A549 treated with ZK216348 at 1 μM for 4 hours (cell line): Measurements from ENCODE around the gene ZNF805. TPM values are rescaled to one million over a fixed set of nuclear protein-coding genes. Genes with fewer than 3 reads are reported as not detected.

Source experiments
- total RNA-seq: library from RNA; stranded (reverse); fragments of 200-300 nt; extraction: Qiagen RNA extraction; gene quantifications from 5 replicates; pipeline ENCODE4 v1.2.3, GENCODE V29; 2022; ENCODE audit warnings: low read depth

ZNF805 gene
- 1.1 to 2.6 TPM (median 2.1 TPM) in 5 replicates for total RNA-seq

GRCh38 chr19:57240311-57241090 lies at the start of gene ZNF805:
Gene ZNF805, plus strand, starts transcription at chr19:57240632. Its CDS starts 260 bp downstream, at chr19:57240892.

GRCh38 chr19:57191141-57192076 lies 49.0 kb upstream of the ZNF805 start, which contains the start of gene ZNF264:
Gene ZNF264, plus strand, starts transcription at chr19:57191500. Its CDS starts 414 bp downstream, at chr19:57191914.

GRCh38 chr19:57280165-57280961 lies 39.9 kb downstream of the ZNF805 start, which contains the start of gene ZNF460:
Gene ZNF460, plus strand, starts transcription at chr19:57280485. Its CDS starts 322 bp downstream, at chr19:57280807.

Other genes with a start within 250 kb of the ZNF805 start
- not detected in 5 replicates for gene USP29, start 120.6 kb upstream of the ZNF805 start, total RNA-seq
- gene ZIM3, start 95.4 kb upstream of the ZNF805 start, total RNA-seq: not detected in 5 replicates
- gene DUXA, start 73.1 kb upstream of the ZNF805 start, total RNA-seq: not detected in 5 replicates
- gene ZNF264, start 49.1 kb upstream of the ZNF805 start, total RNA-seq: 6.3 to 10.3 TPM (median 8.6 TPM) in 5 replicates
- 0.26 to 0.53 TPM (median 0.38 TPM) in 3 of 5 replicates, not detected in the others for gene AURKC, start 9.6 kb upstream of the ZNF805 start, total RNA-seq
- 0.85 to 1.5 TPM (median 1.2 TPM) in 5 replicates for gene ZNF460, start 39.9 kb downstream of the ZNF805 start, total RNA-seq
- 1.3 to 2.1 TPM (median 1.8 TPM) in 5 replicates for gene ZNF543, start 79.8 kb downstream of the ZNF805 start, total RNA-seq
- 1.8 to 2.3 TPM (median 2.1 TPM) in 5 replicates for gene ZNF304, start 110.6 kb downstream of the ZNF805 start, total RNA-seq
- 12.2 to 16.4 TPM (median 13.2 TPM) in 5 replicates for gene TRAPPC2B, start 122.9 kb downstream of the ZNF805 start, total RNA-seq
- 1.2 to 3.6 TPM (median 1.8 TPM) in 5 replicates for gene ZNF547, start 122.9 kb downstream of the ZNF805 start, total RNA-seq
- gene ZNF548, start 149.2 kb downstream of the ZNF805 start, total RNA-seq: 3.2 to 4.6 TPM (median 4.1 TPM) in 5 replicates
- 4.2 to 6.4 TPM (median 4.9 TPM) in 5 replicates for gene ZNF17, start 170.5 kb downstream of the ZNF805 start, total RNA-seq
- 12.5 to 19.1 TPM (median 15.3 TPM) in 5 replicates for gene ZNF749, start 194.7 kb downstream of the ZNF805 start, total RNA-seq
- gene VN1R1, start 216.5 kb downstream of the ZNF805 start, total RNA-seq: 0.06 TPM in 1 of 5 replicates, not detected in the others
- gene ZNF772, start 236.9 kb downstream of the ZNF805 start, total RNA-seq: 0.97 to 2.1 TPM (median 1.4 TPM) in 5 replicates
- gene ZNF419, start 247.1 kb downstream of the ZNF805 start, total RNA-seq: 5.8 to 8.5 TPM (median 6.7 TPM) in 5 replicates